Ovary (tissue), 9 donors: ENCODE results near the gene AKAP17A. TPM values are rescaled to one million over a fixed set of nuclear protein-coding genes. Genes with fewer than 3 reads are reported as not detected.
"Not testable (repeated sequence)": the region's sequence is repeated elsewhere in the genome, so short reads cannot be mapped to it uniquely, and the experiment has no call there.

Source experiments
- DNase-seq, 5 donors: peaks; one replicate each; pipeline ENCODE4 v3.0.0-alpha.2; 2019 to 2020
- H3K27ac ChIP-seq, 2 donors: fragments of 200-600 bp; one replicate each; pipeline versions ENCODE4 v1.5.1 to v1.8.0; 2019 to 2022
- H3K27me3 ChIP-seq: fragments of 200-600 bp; one replicate; pipeline ENCODE4 v1.8.0; 2022
- H3K36me3 ChIP-seq: fragments of 200-600 bp; sonication (generic); one replicate; pipeline ENCODE4 v1.5.1; 2019
- H3K4me1 ChIP-seq: one replicate; pipeline ENCODE4 v1.8.1; 2013; ENCODE audit warnings: mild to moderate bottlenecking, moderate library complexity; ENCODE audit not compliant: insufficient read depth
- H3K4me3 ChIP-seq: fragments of 200-600 bp; sonication (generic); one replicate; pipeline ENCODE4 v1.5.1; 2017
- H3K9me3 ChIP-seq, 2 donors: fragments of 200-600 bp in 1 of 2; sonication (generic) in 1 of 2; one replicate each; pipeline versions ENCODE4 v1.5.1 to v1.8.1; 2013 to 2019; ENCODE audit warnings: mild to moderate bottlenecking in 1 of 2, moderate library complexity in 1 of 2
- EP300 ChIP-seq: sonication (generic); formaldehyde crosslinking; IDR thresholded peaks from one replicate; pipeline ENCODE4 v1.6.1; 2017; ENCODE audit warnings: antibody characterized with exemption
- POLR2A ChIP-seq: fragments of 450-650 bp; IDR thresholded peaks from one replicate; pipeline ENCODE4 v1.6.1; 2017; ENCODE audit warnings: antibody characterized with exemption, mild to moderate bottlenecking, moderate library complexity
- WGBS, 3 donors: extraction: QIAGEN DNeasy Blood & Tissue Kit in 1 of 3; methylation state at CpG; one replicate each; pipeline versions ENCODE4 v1.1.5 to v1.1.7; 2013 to 2017; 5-methylcytosine and 5-hydroxymethylcytosine counted together
- intact Hi-C, 4 donors: fragments of 100-400 bp; cut with DNase I; formaldehyde crosslinking; loops; one replicate each; pipeline versions ENCODE4 v1.11.0 to v1.15.1; 2022 to 2023
- polyA plus RNA-seq, 2 donors: library from polyadenylated mRNA; stranded (reverse); fragments of 200-250 nt in 1 of 2; fragments of 350-450 nt in 1 of 2; fragmentation: Illumina TruSeq in 1 of 2; extraction: RNeasy Lipid Tissue Mini Kit (QIAGEN cat#74804) in 1 of 2; gene quantifications; one replicate each; pipeline ENCODE4 v1.2.3, GENCODE V29; 2013 to 2014
- total RNA-seq, 7 donors: library from RNA; depleted of rRNA in 2 of 7; stranded (reverse); fragments of >200 nt in 2 of 7; fragmentation: NEBNext Ultra II Directional in 3 of 7; extraction: Animal tissue kit (Norgen Biotek cat#: 25700) in 3 of 7; gene quantifications; one replicate each; pipeline versions ENCODE4 v1.1.0 to v1.2.4, GENCODE V29; 2016 to 2023
- TF ChIP-seq, protein P1 (sequence below), 3 donors: fragments of 450-650 bp in 2 of 3; fragments of 200-600 bp in 1 of 3; IDR thresholded peaks; one replicate each; pipeline versions ENCODE4 v1.5.1 to v1.8.0; 2016 to 2022; ENCODE audit warnings: antibody characterized with exemption in 3 of 3, mild to moderate bottlenecking in 1 of 3
- donor health status: DM: no; HTN: no; CAD: no; lungs with moderate emphysema.
- donor health status: DM: no; HTN: no; CAD: no.
- donor health status: Bipolar disorder and iron deficiency.
- donor health status: DM: yes; HTN: yes; CAD: no.
- donor health status: DM: no; HTN: no; CAD: no.
- donor health status: DM: yes; HTN: yes; CAD: no.

Gene AKAP17A
- total and polyA plus RNA-seq, 9 donors, result 15.4 to 78.1 (median 63.3) TPM

DNA sequence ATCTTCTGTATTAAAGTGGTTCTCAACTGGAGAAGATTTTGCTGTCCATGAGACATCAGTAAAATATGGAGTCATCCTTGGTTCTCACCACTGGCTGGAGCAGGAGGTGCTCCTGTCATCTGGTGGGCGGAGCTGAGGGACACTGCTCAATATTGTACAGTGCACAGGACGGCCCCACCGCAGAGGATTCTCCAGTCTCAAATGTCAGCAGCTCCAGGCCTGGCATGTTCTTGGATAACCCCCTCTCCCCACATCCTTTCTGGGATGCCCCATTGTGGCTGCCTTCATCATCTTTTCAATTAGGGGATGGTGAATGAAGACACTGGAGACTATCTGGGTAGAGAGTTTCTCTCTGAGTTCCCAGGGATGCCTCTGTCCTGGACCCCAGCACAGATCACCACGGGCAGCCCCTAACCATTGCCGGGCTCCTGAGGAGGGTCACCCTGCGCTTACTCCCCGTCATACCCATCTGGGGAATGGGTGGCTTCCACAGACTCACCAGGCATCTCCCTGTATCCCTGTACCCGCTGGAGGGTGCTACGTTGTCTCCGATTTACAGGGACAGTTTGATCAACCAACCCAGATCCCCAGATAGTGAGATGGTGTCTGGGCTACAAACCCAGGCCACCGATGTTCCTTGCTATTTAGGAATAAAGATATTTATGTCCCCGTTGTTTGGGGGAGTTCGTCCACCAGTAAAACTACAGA is 32.5 kb upstream of the AKAP17A start:
- TF ChIP-seq EP300, result no peak
- TF ChIP-seq, protein P1, sequence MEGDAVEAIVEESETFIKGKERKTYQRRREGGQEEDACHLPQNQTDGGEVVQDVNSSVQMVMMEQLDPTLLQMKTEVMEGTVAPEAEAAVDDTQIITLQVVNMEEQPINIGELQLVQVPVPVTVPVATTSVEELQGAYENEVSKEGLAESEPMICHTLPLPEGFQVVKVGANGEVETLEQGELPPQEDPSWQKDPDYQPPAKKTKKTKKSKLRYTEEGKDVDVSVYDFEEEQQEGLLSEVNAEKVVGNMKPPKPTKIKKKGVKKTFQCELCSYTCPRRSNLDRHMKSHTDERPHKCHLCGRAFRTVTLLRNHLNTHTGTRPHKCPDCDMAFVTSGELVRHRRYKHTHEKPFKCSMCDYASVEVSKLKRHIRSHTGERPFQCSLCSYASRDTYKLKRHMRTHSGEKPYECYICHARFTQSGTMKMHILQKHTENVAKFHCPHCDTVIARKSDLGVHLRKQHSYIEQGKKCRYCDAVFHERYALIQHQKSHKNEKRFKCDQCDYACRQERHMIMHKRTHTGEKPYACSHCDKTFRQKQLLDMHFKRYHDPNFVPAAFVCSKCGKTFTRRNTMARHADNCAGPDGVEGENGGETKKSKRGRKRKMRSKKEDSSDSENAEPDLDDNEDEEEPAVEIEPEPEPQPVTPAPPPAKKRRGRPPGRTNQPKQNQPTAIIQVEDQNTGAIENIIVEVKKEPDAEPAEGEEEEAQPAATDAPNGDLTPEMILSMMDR (IDR thresholded peaks at IDR 0.05), result no peak
- no peak for TF ChIP-seq POLR2A
- no peak for DNase-seq
- no peaks in the 10 kb centered on the region for H3K4me1 ChIP-seq
- H3K4me3 ChIP-seq, result no peak overlapping the region
- H3K9me3 ChIP-seq, result no peaks in the 10 kb centered on the region
- intact Hi-C loops, result no loop called here
- no peaks in the 10 kb centered on the region for H3K36me3 ChIP-seq
- H3K27ac ChIP-seq, result no peak overlapping the region
- 84 to 90% (median 87%) methylated on average over 13 of the region's 13 CpGs for WGBS, 3 donors
- no peaks in the 10 kb centered on the region for H3K27me3 ChIP-seq

DNA sequence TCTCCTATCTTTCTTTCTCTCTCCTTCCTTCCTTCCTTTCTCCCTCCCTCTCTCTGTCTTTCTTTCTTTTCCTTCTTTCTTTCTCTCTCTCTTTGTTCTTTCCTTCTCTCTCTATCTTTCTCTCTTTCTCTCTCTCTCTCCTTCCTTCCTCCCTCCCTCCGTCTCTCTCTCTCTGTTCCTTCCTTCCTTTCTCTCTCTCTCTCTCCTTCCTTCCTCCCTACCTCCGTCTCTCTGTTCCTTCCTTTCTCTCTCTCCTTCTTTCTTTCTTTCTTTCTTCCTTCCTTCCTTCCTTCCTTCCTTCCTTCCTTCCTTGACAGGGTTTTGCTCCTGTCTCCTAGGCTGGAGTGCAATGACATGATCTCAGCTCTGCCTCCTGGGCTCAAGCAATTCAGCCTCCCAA is 30.2 kb upstream of the AKAP17A start:
- no peaks in the 10 kb centered on the region for H3K36me3 ChIP-seq
- 61 to 65% (median 62%) methylated on average over 2 of the region's 2 CpGs for WGBS, 3 donors
- no peak overlapping the region for H3K27ac ChIP-seq
- no peaks in the 10 kb centered on the region for H3K4me1 ChIP-seq
- H3K9me3 ChIP-seq, result no peaks in the 10 kb centered on the region
- DNase-seq, result no peak
- intact Hi-C loops, result no loop called here
- TF ChIP-seq EP300 (no peak), POLR2A (no peak)
- TF ChIP-seq, protein P1 (IDR thresholded peaks at IDR 0.05), result no peak
- no peak overlapping the region for H3K4me3 ChIP-seq
- no peaks in the 10 kb centered on the region for H3K27me3 ChIP-seq

DNA sequence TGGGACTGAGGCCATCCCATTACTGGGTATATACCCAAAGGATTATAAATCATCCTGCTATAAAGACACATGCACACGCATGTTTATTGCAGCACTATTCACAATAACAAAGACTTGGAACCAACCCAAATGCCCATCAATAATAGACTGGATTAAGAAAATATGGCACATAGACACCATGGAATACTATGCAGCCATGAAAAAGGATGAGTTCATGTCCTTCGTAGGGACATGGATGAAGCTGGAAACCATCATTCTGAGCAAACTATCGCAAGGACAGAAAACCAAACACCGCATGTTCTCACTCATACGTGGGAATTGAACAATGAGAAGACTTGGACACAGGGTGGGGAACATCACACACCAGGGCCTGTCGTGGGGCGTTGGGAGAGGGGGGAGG is 27.3 kb upstream of the AKAP17A start:
- H3K9me3 ChIP-seq, H3K4me1 ChIP-seq, H3K27ac ChIP-seq, H3K27me3 ChIP-seq, H3K4me3 ChIP-seq, intact Hi-C loops, H3K36me3 ChIP-seq, DNase-seq: not testable (repeated sequence)
- WGBS, 3 donors, result 87 to 90% (median 89%) methylated on average over 7 of the region's 7 CpGs

DNA sequence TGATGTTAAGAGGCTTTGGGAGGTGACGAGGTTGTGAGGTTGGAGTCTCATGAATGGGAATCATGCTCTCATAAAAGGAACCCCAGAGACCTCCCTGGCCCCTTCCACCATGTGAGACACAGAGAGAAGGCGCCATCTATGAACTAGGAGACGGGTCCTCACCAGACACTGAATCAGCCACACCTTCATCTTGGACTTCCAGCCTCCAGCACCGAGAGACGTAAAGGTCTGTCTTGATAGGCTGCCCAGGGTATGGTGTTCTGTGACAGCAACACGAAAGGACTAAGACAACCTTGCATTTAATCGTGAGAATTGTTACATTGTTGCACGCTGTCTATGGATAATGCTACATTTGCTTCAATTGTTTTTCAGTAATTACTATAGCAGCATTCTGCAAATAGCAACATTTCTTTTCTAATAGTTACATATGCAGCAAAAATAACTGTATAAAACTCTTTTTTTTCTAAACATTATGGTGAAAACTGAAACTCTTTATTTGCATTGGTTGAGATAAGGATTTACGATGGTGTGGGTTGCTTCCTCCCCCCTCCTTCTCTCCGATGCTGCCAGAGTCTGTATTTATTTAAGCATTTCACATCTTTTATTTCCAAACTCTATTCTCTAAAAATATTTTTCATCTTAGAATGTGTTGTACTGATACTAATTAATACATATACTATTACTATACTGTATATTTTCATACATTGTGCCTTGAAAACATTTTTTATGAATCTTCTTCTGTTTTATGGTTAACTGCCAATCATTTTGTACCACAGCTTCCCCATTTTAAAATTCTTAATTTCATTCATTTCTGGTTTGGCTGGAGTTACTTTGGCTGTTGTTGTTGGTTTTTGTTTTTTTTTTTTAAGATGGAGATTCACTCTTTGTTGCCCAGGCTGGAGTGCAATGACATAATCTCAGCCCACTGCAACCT is 26.4 kb upstream of the AKAP17A start:
- TF ChIP-seq EP300 (no peak), POLR2A (no peak)
- TF ChIP-seq, protein P1 (IDR thresholded peaks at IDR 0.05), result no peak
- Histone ChIP-seq H3K4me3 (no peak overlapping the region), H3K36me3 (no peaks in the 10 kb centered on the region), H3K27ac (no peak overlapping the region), H3K9me3 (no peaks in the 10 kb centered on the region), H3K4me1 (no peaks in the 10 kb centered on the region), H3K27me3 (no peaks in the 10 kb centered on the region)
- intact Hi-C loops, result no loop called here
- WGBS, 3 donors, result 35 to 40% (median 37%) methylated on average over 10 of the region's 10 CpGs
- DNase-seq, result no peak

DNA sequence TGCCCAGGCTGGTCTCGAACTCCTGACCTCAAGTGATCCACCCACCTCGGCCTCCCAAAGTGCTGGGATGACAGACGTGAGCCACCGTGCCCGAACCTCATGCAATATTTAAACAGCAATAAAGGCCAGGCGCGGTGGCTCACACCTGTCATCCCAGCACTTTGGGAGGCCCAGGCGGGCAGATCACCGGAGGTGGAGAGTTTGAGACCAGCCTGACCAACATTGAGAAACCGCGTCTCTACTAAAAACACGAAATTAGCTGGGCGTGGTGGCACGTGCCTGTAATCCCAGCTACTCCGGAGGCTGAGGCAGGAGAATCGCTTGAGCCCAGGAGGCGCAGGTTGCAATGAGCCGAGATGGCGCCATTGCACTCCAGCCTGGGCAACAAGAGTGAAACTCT is 17.2 kb upstream of the AKAP17A start:
- H3K4me1 ChIP-seq, DNase-seq, H3K27ac ChIP-seq, intact Hi-C loops, H3K27me3 ChIP-seq, H3K36me3 ChIP-seq, H3K4me3 ChIP-seq, H3K9me3 ChIP-seq: not testable (repeated sequence)
- 88 to 89% (median 89%) methylated on average over 19 of the region's 19 CpGs for WGBS, 3 donors
